GM12865 (cell line): ENCODE results near the gene EPHA1.

ENCODE experiments used
- DNase-seq: peaks from one replicate; pipeline ENCODE4 v3.0.0; 2010; ENCODE audit warnings: low read depth
- H3K4me3 ChIP-seq: 2 replicates; pipeline ENCODE4 v1.5.1; 2011; ENCODE audit warnings: mild to moderate bottlenecking, low read depth, low read length, control low read depth
- CTCF ChIP-seq: IDR thresholded peaks from 2 replicates; pipeline ENCODE4 v1.5.1; 2011; ENCODE audit warnings: low read length, control low read depth, low read depth, inconsistent platforms; ENCODE audit not compliant: insufficient read depth; ENCODE audit errors: missing control alignments

EPHA1 gene

GRCh38 chr7:143376396-143376795 is 32.3 kb downstream of the EPHA1 start:
- no peak for TF ChIP-seq CTCF
- H3K4me3 ChIP-seq, result no peak overlapping the region
- no peak for DNase-seq

DNA sequence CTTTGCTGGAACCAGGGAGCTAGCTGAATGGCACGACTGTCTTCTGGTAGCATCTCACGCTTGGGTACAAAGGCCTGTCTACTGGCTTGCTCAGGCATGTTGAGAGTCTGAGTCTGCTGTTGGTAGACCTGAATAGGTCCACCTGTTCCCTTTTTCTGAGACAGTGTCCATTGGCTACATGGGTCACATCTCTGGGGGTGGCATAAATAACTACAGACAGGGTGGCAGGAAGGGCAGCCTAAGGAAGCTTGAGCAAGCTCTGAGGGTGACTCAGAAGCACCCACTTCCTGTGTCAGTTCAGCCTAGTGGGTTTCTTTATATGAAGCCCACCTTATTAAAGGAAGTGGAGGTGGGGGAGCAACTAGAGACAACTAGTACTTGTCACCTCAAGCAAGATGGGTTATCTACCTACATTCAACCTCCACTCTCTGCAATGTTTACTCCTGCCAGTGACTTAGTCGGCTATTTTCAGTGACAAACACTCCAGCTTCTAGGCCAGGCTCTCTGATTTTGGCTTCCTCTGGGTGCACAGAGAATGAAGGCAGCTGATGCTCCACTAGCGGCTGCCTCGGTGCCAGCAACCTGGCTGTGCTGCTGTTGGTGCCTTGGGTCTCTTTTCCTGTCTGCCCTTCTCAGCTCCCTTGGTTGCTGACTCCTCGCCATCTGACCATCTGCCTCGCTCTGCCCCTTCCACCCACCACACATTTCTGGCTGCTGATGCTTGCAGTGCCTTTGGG is 33.2 kb downstream of the EPHA1 start:
- no peak for DNase-seq

GRCh38 chr7:143374561-143374960 is 34.1 kb downstream of the EPHA1 start:
- no peak for TF ChIP-seq CTCF
- H3K4me3 ChIP-seq, result no peak overlapping the region
- DNase-seq, result no peak

More for the DNA sequence above, 33.2 kb downstream of the EPHA1 start:
- H3K4me3 ChIP-seq, result no peak overlapping the region
- TF ChIP-seq CTCF, result no peak

DNA sequence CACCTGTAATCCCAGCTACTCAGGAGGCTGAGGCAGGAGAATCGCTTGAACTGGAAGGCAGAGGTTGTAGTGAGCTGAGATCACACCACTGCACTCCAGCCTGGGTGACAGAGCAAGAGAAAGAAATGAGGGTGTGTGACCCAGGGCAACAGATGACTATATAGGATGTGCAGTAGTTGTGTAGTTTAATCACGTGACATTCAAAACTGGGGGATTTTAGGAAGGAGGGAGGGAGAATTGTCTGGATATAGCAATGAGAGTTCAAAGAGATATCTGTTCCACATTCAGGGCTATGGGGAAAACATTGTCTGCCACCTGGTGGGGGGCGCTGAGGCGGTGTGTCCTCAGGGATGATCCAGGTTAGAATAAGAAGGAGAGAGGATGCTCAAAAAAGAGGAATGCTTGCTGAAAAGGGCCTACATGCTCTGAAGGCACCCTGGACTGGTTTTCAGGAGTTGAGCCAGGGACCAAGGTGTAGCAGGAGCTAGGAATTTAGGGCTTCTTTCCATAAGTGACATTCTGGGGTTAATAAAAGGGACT is 35.3 kb downstream of the EPHA1 start:
- no peak overlapping the region for H3K4me3 ChIP-seq
- no peak for TF ChIP-seq CTCF
- DNase-seq, result no peak

- TF ChIP-seq CTCF, result no peak
- H3K4me3 ChIP-seq, result no peak overlapping the region
- DNase-seq, result no peak
These were observed 36.6 kb downstream of the EPHA1 start for GRCh38 chr7:143372070-143372469.

- H3K4me3 ChIP-seq, result no peak overlapping the region
- TF ChIP-seq CTCF, result no peak
- no peak for DNase-seq
These were observed 38.7 kb downstream of the EPHA1 start for GRCh38 chr7:143369678-143370651.
